ENCODE results near the gene ZNF608.

ZNF608 gene

GRCh38 chr5:124701016-124701415, 45.4 kb downstream of the ZNF608 start:
- TF ChIP-seq CTCF (IDR thresholded peaks at IDR 0.05; ENCODE audit: low read depth, low read length, missing control alignments) = no peak
- H3K4me3 ChIP-seq (ENCODE audit: low read depth, low read length) = no peak overlapping the region
- no peak for DNase-seq (ENCODE audit: low read depth)

GRCh38 chr5:124700333-124700732, 46.1 kb downstream of the ZNF608 start:
- no peak for TF ChIP-seq CTCF (IDR thresholded peaks at IDR 0.05; ENCODE audit: low read depth, low read length, missing control alignments)
- no peak for DNase-seq (ENCODE audit: low read depth)
- no peak overlapping the region for H3K4me3 ChIP-seq (ENCODE audit: low read depth, low read length)

GRCh38 chr5:124698770-124699169, 47.7 kb downstream of the ZNF608 start:
- DNase-seq (ENCODE audit: low read depth) = no peak
- TF ChIP-seq CTCF (IDR thresholded peaks at IDR 0.05; ENCODE audit: low read depth, low read length, missing control alignments) = no peak
- no peak overlapping the region for H3K4me3 ChIP-seq (ENCODE audit: low read depth, low read length)

GRCh38 chr5:124697933-124698591, 48.4 kb downstream of the ZNF608 start:
- no peak for DNase-seq (ENCODE audit: low read depth)
- TF ChIP-seq CTCF (IDR thresholded peaks at IDR 0.05; ENCODE audit: low read depth, low read length, missing control alignments) = no peak
- H3K4me3 ChIP-seq (ENCODE audit: low read depth, low read length) = no peak overlapping the region

- DNase-seq (ENCODE audit: low read depth) = no peak
- no peak overlapping the region for H3K4me3 ChIP-seq (ENCODE audit: low read depth, low read length)
- no peak for TF ChIP-seq CTCF (IDR thresholded peaks at IDR 0.05; ENCODE audit: low read depth, low read length, missing control alignments)
These were observed 48.9 kb downstream of the ZNF608 start for GRCh38 chr5:124697501-124697900.

GRCh38 chr5:124696898-124697297, 49.5 kb downstream of the ZNF608 start:
- DNase-seq (ENCODE audit: low read depth) = no peak
- no peak overlapping the region for H3K4me3 ChIP-seq (ENCODE audit: low read depth, low read length)

More at GRCh38 chr5:124696898-124697297, 49.5 kb downstream of the ZNF608 start:
- no peak for TF ChIP-seq CTCF (IDR thresholded peaks at IDR 0.05; ENCODE audit: low read depth, low read length, missing control alignments)
